ENCODE measurements around the gene FAM83D.
"Not testable (repeated sequence)": the region's sequence is repeated elsewhere in the genome, so short reads cannot be mapped to it uniquely, and the experiment has no call there.

The FAM83D gene

DNA sequence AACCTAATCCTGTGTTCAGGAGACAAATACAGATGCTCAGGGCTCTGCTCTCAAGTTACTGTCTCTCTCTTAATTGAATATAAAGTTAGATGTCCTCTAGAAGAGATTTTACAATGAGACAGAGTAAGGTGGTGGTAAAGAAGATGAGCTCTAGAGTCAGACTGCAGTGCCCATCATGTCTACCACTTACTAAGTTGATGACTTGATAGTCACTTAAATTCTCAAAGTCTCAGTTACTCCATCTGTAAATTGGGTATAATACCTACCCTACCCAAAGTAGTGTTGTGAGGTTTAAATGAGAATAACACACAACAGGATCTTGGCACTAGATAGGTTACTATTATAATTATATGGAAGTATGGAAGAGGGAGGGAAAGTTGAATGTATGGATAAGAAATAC is 37.5 kb downstream of the FAM83D start:
- DNase-seq (ENCODE audit: low read depth) = no peak

DNA sequence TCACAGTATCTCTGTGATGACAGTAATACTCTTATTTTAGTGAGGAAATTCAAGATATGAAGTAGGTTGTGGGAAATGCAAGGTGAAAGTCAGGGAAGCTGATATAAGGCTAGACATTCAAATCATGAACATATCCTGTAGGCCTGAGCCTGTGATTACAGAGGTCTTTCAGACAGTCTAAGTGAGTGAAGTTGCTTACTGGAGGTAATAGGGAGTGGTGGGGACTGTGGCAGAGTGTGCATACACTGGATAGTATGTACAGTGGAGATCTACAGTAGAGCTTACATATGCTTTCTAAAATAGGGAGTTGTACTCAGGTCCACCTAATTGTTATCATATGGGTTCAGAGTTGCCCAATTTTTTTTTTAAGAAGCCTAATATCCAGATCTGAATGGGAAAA is 39.0 kb downstream of the FAM83D start:
- DNase-seq (ENCODE audit: low read depth) = no peak

DNA sequence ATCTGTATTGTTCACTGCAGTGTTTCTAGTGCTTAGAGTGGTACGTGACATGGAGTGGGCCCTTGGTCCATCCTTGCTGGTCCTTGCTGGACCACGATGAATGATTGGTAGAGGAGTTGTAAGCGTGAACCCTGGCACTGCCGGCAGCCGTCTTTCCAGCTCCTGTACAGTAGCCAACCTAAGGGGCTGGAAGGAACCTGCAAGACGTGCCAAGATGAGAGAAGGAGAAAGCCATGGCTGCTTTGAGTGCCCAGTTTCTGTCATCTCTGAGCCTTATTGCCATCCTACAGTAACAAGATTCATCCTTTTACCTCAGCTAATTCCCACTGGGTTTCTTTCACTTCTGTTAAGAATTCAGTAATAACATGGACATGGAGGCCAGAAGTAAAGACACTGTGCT is 41.9 kb downstream of the FAM83D start:
- DNase-seq (ENCODE audit: low read depth) = no peak

DNA sequence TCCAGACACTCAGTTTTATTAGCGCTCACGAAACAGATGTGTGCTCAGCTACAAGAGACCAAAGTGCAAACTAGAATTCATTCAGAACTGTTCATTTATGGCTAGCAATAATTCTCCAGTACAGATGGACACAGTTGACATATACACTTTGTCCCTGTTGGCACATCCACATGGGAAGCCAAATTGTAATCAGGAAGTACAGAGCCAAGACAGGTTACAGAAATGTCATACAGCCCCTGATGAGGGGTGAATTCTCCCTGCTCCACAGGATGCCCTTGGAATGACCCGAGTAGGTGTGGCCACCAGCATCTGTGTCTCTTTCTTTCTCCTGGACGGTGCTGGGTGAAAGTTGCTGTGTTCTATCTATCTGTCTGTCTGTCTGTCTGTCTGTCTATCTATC is 43.5 kb downstream of the FAM83D start:
- no peak for DNase-seq (ENCODE audit: low read depth)

DNA sequence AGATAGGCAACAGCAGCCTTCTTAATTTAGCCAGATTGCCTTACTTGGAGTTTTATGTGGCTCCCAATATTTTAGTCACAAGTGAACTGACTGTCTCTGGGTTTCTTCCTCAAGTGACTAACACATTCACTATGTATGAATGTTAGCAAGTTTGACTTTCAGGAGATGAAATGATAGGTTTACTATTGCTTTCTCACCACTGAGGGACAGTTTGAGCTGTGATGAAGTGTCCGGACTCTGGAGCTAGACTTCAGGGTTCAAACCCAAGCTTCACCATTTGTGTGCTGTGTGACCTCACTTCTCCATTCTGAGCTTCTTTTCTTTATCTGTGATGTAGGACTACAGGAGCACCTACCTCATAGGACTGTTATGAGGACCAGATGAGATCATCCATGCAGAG is 44.1 kb downstream of the FAM83D start:
- no peak for DNase-seq (ENCODE audit: low read depth)

DNA sequence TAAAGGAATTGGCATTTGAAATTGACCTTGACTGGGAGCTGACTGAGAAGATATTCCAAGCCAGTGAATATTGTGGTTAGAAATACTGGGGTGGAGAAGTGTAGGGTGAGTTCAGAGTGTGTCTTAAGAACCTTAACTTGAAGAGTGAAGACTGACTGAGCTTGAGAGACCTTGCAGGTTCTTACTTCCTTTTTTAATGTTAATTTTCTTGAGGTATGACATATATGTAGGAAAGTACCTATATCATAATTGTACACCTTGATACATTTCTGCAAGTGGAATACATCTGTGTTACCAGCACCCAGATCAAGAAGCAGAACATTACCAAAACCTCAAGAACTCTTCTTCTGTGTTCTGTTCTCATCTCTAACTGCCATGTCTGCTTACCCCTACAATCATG is 46.9 kb downstream of the FAM83D start:
- DNase-seq (ENCODE audit: low read depth) = no peak

DNA sequence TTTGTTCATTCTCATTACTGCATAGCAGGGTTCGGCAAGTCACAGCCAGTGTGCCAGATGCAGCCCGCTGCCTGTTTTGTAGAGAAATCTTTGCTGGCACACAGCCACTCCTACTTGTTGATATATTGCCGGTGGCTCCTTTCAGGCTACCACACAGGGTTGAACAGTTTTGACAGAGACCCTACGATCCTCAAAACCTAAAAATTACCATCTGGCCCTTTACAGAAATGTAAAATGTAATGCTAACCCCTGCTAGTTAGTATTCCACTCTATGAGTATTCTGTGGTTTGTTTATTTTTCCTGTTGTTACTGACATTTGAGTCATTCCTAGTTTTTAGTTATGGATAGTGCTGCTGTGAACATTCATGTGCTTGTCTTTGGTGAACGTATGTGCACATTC is 47.4 kb downstream of the FAM83D start:
- no peak for DNase-seq (ENCODE audit: low read depth)

DNA sequence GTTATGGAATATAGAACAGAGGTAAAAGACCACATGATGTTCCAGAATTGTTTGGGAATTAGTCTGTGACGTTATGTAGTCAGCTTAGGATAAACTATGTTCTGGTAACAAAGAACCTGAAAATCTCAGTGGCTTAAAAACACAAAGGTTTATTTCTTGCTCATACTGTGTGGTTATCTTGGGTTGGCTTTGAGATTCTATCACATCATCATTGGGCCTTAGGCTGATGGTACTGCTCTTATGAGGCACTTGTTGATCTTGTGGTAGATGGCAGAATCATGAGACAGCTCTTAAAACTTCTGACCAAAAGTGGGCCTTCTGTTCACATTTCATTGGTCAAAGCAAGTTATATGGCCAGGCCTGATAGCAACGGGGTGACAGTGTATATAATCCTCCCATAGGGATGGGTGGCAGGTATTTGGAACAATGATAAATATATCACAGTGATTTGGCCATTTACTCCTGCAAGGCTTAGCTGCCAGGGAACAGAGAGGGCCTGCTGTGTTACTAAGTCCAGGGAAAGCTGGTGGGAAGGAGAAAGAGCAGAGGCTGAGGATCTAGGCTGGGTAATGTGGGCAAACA is 49.4 kb downstream of the FAM83D start:
- DNase-seq (ENCODE audit: low read depth) = no peak

DNA sequence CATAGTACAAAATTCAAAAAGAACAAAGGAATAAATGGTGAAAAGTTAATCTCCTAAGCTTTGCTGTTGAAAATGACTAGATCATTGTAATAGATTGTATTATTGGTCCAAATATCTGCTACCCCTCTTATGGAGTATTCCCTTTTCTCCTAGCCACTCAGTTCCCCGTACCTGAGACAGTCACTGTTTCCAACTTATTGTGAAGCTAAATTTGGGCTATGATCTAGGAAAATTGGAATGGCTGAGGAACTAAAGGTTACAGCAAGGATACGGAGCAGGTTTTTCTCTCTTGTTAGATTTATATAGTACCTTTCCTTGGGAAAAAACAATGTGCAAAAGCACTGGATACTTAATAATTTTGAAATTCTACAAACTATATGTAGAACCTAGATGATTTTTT is 53.2 kb downstream of the FAM83D start:
- no peak for DNase-seq (ENCODE audit: low read depth)

DNA sequence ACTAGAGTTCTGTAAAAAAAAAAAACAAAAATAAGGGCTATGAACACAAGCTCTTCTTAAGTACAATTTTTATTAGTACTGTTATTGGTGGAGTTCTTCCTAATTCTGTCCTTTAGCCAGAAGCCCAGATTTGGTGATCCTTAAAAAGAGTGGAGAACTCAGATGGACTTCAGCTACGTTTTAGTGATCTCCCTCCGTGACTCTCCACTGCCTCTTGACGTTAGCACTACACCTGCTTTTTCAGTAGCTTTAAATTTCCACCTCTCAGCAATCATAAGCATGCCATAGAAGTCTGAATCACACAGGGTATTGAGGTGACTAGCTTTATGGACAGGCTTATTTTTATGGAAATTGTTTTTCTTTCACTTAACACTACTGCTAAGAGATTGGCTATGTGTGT is 53.6 kb downstream of the FAM83D start:
- DNase-seq (ENCODE audit: low read depth) = no peak

DNA sequence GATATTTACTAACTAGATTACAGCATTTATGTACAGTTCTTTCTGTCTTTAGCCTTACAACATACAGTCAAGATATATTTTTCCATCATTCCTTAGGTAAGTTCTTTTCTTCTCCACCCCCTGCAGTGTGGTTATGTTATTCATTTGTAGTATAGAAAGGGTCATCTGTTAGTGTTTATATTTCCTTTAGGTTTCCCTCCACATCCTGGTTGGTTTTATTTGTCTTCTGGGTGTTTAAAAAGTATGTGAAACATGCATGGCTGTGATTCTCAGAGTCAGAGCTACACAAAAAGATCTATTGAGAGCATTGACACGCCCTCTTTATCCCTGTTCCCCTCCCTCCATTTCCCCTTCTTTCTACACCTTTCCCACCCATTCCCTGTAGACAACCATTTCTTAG is 56.1 kb downstream of the FAM83D start:
- no peak for DNase-seq (ENCODE audit: low read depth)

DNA sequence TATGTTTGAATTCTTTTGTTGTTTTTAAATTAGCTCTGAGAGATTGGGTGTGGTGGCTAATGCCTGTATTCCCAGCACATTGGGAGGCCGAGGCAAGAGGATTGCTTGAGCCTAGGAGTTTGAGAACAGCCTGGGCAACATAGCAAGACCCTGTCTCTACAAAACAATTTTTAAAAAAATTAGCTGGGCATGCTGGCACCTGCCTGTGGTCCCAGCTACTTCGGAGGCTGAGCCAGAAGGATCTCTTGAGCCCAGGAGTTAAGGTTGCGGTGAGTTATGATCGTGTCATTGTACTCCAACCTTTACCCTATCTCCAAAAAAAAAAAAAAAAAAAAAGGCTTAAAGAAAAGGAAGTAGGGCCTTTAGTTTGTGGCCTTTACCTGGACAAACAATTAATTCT is 58.8 kb downstream of the FAM83D start:
- no peak for DNase-seq (ENCODE audit: low read depth)

DNA sequence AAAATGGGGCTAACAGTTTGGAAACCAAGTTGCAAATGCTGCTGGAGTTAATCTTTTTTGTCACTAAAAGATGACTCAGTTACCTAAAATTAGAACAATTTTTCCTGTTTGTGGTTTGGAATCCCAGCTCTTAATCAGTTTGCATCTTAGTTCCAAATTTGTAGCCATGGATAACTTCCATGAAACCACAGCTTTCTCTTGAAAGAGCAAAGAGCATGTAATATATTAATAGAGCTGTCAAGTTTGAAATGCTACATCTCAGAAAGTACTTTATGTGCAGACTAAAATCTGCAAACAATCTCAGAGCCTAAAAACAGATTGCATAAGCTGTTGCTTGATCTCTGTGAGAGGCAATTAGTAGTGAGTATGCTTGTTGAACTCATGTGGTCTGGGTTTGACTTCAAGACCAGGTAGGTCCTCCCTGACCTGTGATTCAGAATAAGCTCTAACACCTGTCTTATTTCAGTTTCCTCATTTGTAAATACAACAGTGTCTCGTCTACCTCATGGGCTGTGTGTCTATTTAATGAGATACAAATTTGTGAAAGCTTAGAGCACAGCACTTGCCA is 59.5 kb downstream of the FAM83D start:
- no peak for DNase-seq (ENCODE audit: low read depth)

DNA sequence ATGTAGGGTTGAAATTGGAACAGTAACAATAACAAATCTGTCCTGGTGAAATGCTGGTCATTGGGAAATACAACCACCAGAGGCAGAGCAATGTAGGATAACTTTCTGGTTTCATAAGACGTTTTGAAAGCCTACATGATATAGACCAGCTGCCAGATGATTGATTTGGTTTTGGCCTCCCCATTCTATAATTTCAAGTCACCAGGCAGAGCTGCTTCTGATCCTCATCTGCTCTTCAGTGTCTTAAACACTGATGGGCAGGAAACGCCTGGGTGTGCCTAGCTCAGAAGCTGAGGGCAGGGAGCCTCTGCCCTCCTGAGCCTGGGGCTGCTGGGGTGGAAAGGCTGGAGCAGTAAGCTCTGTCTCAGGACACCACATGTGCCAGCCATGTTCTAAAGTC is 60.4 kb downstream of the FAM83D start:
- no peak for DNase-seq (ENCODE audit: low read depth)

DNA sequence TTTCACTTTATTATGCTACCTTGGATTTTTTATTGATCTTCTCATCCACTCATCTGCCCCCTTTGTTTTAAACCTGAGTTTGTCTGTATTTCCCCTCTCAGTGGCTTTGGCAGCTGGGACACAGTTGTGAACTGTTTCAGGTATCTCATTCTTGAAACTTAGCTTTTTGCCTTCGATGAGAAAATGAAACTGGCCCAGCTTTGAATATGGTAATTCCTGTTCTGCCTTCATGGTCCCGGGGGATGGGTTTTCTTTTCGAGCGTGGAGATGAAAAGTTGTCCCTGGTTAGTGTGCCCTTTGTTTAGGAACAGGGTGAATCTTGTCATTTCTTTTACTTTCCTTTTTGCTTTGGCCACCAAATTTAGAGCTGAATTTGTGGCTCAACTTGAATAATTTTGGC is 61.6 kb downstream of the FAM83D start:
- DNase-seq (ENCODE audit: low read depth) = no peak

DNA sequence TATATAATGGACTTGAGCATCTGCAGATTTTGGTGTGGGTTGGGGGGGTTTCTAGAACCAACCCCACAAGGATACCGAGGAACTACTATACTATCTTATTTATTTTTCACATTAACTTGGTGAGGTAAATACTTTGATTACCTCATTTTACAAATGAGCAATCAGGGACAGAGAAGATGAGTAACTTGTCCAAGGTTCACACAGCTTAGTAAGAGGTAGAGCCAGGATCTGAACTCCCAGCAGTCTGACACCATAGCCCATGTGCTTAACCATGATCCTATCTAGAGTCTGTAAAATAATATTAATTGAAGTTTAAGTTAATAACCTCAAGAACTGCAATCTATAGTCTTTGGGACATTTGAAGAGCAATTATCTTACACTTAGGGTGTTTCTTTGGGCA is 64.5 kb downstream of the FAM83D start:
- DNase-seq (ENCODE audit: low read depth) = no peak

DNA sequence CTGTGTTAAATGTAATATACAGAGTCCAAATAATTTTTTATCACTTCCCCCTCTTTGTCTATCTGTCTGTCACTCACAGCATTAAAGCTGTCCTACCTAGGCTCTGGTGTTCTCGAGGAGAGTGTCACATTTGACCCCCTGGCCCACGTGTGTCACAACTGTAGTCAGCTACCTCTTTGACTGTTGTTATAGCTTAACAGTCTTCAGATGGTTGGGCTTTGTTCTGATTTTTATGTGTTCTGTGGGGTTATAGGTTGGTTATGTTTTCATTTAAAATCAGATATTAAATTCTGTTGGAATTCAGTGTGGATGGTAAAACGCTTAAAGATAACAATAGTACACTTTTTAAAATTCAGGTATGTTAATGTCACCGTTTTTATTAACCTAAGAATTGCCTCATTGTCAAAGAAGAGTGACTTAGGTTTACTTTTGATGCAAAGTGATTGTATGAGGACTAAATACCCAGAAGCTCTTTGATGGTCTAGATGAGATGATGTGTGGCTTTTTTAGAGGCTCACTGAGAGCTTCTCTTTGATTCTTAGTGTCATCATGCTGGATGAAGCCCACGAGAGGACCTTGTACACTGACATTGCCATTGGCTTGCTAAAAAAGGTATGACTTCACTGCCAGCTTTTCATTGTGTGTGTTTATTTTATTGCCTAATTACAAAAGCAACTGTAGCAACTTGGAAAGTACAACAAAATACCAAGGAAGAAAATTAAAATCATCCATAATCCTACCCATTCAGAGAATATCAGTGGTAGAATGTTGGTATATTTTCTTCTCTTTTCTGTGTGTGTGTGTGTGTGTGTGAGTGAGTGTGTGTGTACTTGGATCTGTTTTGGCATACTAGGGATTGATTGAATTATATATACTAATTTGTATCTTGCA is 65.8 kb downstream of the FAM83D start:
- DNase-seq (ENCODE audit: low read depth) = no peak

DNA sequence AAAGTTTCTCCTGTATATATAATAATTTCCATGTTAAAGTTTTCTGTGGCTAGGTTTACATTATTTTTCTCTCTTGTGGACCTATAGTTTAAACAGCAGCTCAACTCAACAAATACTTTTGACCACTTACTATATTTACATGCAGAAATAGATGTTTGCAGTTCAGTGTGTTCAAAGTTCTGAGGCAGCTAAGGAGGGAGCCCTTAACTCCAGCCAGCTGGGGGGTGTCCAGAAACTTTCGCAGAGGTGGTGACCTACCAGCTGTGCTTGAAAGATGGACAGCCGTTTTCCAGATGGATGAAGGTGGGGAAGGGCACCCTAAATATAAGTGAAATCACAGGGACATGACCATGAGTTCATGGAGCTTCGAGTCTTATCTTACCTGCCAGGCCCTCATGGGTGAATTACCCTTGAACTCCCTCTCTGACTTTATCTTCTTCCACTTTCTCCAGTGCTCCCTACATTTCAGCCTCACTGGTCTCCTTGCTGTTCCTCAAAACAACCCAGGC is 69.4 kb downstream of the FAM83D start:
- DNase-seq (ENCODE audit: low read depth) = no peak

DNA sequence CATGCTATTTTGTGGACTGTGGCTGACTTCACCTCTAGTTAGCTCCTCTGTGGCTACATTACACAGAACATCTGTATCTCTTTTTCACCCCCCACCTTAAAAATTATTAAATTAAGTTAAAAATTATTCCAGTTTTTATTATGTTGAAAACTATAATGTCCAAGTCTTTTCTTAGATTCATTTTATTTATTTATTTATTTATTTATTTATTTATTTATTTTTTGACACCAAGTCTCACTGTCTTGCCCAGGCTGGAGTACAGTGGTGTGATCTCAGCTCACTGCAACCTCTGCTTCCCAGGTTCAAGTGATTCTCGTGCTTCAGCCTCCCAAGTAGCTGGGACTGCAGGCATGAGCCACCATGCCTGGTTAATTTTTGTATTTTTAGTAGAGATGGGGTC is 70.6 kb downstream of the FAM83D start:
- not testable (repeated sequence) for DNase-seq (ENCODE audit: low read depth)

DNA sequence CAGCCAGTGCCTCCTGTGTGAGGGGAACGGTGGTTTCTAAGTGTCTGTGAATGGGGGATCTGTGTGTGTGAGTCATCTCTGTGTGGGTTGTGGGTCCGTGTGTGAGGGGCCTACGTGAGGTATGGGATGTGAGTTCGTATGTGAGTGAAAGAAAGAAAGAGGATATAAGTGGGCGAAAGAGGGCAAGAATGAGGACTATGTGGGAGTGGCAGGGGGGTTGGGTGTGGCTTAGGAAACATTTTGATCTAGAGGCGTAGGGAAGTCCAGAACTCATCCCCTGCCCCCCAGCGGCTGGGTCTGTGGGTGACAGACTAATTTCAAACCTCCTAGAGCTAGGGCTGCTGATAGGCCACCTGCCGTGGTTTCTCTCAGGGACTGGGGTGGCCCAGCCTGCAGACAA is 71.4 kb downstream of the FAM83D start:
- no peak for DNase-seq (ENCODE audit: low read depth)

DNA sequence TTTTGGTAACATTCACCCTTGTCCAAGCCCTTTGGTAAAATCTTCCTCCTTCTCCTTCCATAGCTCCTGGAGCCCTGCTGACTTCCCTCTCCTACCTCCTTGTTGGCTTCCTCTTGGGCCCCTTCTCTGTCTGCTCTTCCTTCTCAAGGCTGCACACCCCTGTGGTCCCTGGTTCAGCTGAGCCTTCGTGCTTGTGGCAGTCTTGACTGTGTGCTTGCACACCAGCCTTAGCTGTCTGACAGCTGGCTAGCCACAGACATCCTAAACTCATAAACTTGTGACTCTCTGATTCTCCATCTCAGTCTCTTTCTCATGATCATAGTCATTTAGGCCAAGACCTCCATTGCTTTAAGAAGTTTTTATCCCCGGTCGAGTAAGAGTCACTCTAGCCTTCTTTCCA is 73.0 kb downstream of the FAM83D start:
- no peak for DNase-seq (ENCODE audit: low read depth)

DNA sequence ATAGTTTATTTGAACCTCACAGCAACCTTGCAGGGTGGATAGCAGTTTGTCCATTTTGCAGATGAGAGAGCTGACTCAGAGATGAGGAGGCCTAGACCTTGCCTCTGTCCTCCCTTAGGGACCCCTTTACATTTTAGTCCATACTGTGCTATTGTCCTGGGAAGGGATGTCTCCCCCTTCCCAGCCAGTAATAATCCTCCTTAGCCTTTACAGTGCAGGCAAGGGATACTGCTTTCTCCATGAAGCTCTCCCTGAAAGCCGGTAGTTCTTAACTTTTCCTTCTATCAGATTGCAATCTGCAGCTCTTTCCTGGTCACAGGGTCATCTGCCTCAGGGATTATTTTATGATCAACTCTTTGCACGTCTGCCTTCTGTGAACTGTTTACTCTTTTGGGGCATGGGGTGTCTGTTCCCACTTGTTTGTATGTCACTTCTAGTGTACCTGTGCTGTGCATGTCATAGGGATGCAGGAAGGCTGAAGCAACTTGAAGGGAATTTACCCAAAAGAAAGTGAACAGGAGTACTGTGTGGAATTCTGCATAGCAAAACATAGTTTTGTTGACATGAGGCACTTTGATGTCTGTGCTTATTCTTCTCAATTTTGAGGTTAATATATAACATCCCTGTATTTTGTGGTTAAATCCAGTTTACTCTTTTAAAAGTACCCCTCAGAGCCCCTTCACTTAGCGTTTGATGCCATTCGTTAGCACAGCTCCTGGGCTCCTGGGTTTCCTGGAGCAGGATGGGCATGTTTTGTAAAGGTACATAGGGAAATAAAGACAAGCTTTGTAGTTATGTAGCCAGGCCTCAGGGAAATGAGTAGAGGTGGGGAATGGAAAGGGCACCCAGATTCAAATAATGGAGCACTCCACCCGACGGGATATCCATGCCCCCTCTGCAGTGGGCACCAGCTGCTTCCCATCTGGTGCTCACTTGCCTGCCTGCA is 74.0 kb downstream of the FAM83D start:
- DNase-seq (ENCODE audit: low read depth) = no peak
